ENCODE results near the gene HOXA5. TPM values are rescaled to one million over a fixed set of nuclear protein-coding genes. Genes with fewer than 3 reads are reported as not detected.

HOXA5 gene
- total RNA-seq, 1 donor, result 5.8 TPM

- Histone ChIP-seq H3K4me3 (ENCODE audit: insufficient read depth, low read length) (no peak overlapping the region), H3K27me3 (ENCODE audit: insufficient read depth, low read length) (no peaks in the 10 kb centered on the region), H3K4me2 (ENCODE audit: insufficient read depth, low read length) (no peak overlapping the region), H3K79me2 (ENCODE audit: insufficient read depth, low read length) (peaks cover 39% of the 10 kb centered on the region), H3K4me1 (ENCODE audit: insufficient read depth, low read length) (peaks cover 16% of the 10 kb centered on the region), H3K27ac (ENCODE audit: low read depth, low read length) (no peak overlapping the region), H2AFZ (ENCODE audit: low read length) (no peak overlapping the region), H3K36me3 (ENCODE audit: insufficient read depth, low read length) (no peaks in the 10 kb centered on the region), H3K9me3 (ENCODE audit: low read depth, low read length) (no peaks in the 10 kb centered on the region), H4K20me1 (ENCODE audit: insufficient read depth, low read length) (peaks cover 5% of the 10 kb centered on the region)
- TF ChIP-seq CTCF (IDR thresholded peaks at IDR 0.05; ENCODE audit: extremely low read depth, low read depth, low read length), result no peak
- no peak for DNase-seq (ENCODE audit: insufficient read length, low spot score, missing footprints)
These were observed 50.1 kb downstream of the HOXA5 start for GRCh38 chr7:27093184-27093895.

GRCh38 chr7:27092819-27093110, 50.7 kb downstream of the HOXA5 start:
- no peaks in the 10 kb centered on the region for H3K9me3 ChIP-seq (ENCODE audit: low read depth, low read length)
- peaks cover 34% of the 10 kb centered on the region for H3K79me2 ChIP-seq (ENCODE audit: insufficient read depth, low read length)
- H3K27me3 ChIP-seq (ENCODE audit: insufficient read depth, low read length), result no peaks in the 10 kb centered on the region
- no peak overlapping the region for H3K27ac ChIP-seq (ENCODE audit: low read depth, low read length)
- H3K36me3 ChIP-seq (ENCODE audit: insufficient read depth, low read length), result no peaks in the 10 kb centered on the region
- H3K4me1 ChIP-seq (ENCODE audit: insufficient read depth, low read length), result peaks cover 15% of the 10 kb centered on the region
- peaks cover 5% of the 10 kb centered on the region for H4K20me1 ChIP-seq (ENCODE audit: insufficient read depth, low read length)
- H2AFZ ChIP-seq (ENCODE audit: low read length), result no peak overlapping the region
- no peak for DNase-seq (ENCODE audit: insufficient read length, low spot score, missing footprints)
- no peak overlapping the region for H3K4me3 ChIP-seq (ENCODE audit: insufficient read depth, low read length)
- H3K4me2 ChIP-seq (ENCODE audit: insufficient read depth, low read length), result no peak overlapping the region
- TF ChIP-seq CTCF (IDR thresholded peaks at IDR 0.05; ENCODE audit: extremely low read depth, low read depth, low read length), result no peak

- Histone ChIP-seq H3K36me3 (ENCODE audit: insufficient read depth, low read length) (no peaks in the 10 kb centered on the region), H3K4me1 (ENCODE audit: insufficient read depth, low read length) (peaks cover 11% of the 10 kb centered on the region), H3K9me3 (ENCODE audit: low read depth, low read length) (no peaks in the 10 kb centered on the region), H3K79me2 (ENCODE audit: insufficient read depth, low read length) (peaks cover 28% of the 10 kb centered on the region), H3K27me3 (ENCODE audit: insufficient read depth, low read length) (no peaks in the 10 kb centered on the region), H3K4me3 (ENCODE audit: insufficient read depth, low read length) (no peak overlapping the region), H4K20me1 (ENCODE audit: insufficient read depth, low read length) (peaks cover 1% of the 10 kb centered on the region), H3K27ac (ENCODE audit: low read depth, low read length) (no peak overlapping the region), H2AFZ (ENCODE audit: low read length) (no peak overlapping the region), H3K4me2 (ENCODE audit: insufficient read depth, low read length) (no peak overlapping the region)
- TF ChIP-seq CTCF (IDR thresholded peaks at IDR 0.05; ENCODE audit: extremely low read depth, low read depth, low read length), result no peak
- DNase-seq (ENCODE audit: insufficient read length, low spot score, missing footprints), result no peak
These were observed 51.3 kb downstream of the HOXA5 start for GRCh38 chr7:27091941-27092818.

- Histone ChIP-seq H3K36me3 (ENCODE audit: insufficient read depth, low read length) (no peaks in the 10 kb centered on the region), H3K27me3 (ENCODE audit: insufficient read depth, low read length) (no peaks in the 10 kb centered on the region), H3K4me2 (ENCODE audit: insufficient read depth, low read length) (no peak overlapping the region), H3K79me2 (ENCODE audit: insufficient read depth, low read length) (peaks cover 17% of the 10 kb centered on the region), H3K4me1 (ENCODE audit: insufficient read depth, low read length) (peaks cover 8% of the 10 kb centered on the region), H3K4me3 (ENCODE audit: insufficient read depth, low read length) (no peak overlapping the region), H2AFZ (ENCODE audit: low read length) (no peak overlapping the region), H3K27ac (ENCODE audit: low read depth, low read length) (no peak overlapping the region), H4K20me1 (ENCODE audit: insufficient read depth, low read length) (no peaks in the 10 kb centered on the region), H3K9me3 (ENCODE audit: low read depth, low read length) (no peaks in the 10 kb centered on the region)
- no peak for TF ChIP-seq CTCF (IDR thresholded peaks at IDR 0.05; ENCODE audit: extremely low read depth, low read depth, low read length)
- no peak for DNase-seq (ENCODE audit: insufficient read length, low spot score, missing footprints)
These were observed 52.4 kb downstream of the HOXA5 start for GRCh38 chr7:27091105-27091504.

Measured in osteoblast (primary cell).